AG09309 (cell line): Measurements from ENCODE around the gene CR1.
"Not testable (repeated sequence)": the region's sequence is repeated elsewhere in the genome, so short reads cannot be mapped to it uniquely, and the experiment has no call there.

Experiments
- DNase-seq: peaks from one replicate; pipeline ENCODE4 v3.0.0-alpha.2; 2010; ENCODE audit warnings: low read depth
- H3K4me3 ChIP-seq: 2 replicates; pipeline ENCODE4 v1.5.1; 2011; ENCODE audit warnings: mild to moderate bottlenecking, low read depth, low read length, moderate library complexity; ENCODE audit not compliant: control insufficient read depth
- TF ChIP-seq, protein P1 (sequence below): IDR thresholded peaks from 2 replicates; pipeline ENCODE4 v1.5.1; 2011; ENCODE audit warnings: mild to moderate bottlenecking, low read depth, low read length, inconsistent platforms; ENCODE audit not compliant: insufficient read depth, control insufficient read depth; ENCODE audit errors: missing control alignments

CR1 gene

DNA sequence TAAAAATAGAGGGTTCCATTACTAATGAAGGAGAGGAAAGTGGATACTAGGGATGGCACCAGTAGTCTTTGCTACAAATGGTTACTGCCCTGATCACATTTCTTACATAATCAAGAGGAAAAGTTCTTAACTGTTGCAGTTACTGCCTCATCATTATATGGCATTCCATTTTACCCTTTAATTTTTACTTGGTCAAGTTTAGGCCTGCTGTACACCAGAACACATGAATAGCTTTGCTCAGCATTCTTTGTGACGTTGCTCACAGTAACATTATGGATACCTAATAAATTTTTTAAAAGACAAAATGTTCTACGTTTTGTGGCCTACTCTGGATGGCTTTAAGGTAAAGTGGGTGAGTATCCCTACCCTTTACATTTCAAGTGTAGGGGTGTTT, 110.4 kb downstream of the CR1 start:
- no peak overlapping the region for H3K4me3 ChIP-seq
- DNase-seq, result no peak
- TF ChIP-seq, protein P1, sequence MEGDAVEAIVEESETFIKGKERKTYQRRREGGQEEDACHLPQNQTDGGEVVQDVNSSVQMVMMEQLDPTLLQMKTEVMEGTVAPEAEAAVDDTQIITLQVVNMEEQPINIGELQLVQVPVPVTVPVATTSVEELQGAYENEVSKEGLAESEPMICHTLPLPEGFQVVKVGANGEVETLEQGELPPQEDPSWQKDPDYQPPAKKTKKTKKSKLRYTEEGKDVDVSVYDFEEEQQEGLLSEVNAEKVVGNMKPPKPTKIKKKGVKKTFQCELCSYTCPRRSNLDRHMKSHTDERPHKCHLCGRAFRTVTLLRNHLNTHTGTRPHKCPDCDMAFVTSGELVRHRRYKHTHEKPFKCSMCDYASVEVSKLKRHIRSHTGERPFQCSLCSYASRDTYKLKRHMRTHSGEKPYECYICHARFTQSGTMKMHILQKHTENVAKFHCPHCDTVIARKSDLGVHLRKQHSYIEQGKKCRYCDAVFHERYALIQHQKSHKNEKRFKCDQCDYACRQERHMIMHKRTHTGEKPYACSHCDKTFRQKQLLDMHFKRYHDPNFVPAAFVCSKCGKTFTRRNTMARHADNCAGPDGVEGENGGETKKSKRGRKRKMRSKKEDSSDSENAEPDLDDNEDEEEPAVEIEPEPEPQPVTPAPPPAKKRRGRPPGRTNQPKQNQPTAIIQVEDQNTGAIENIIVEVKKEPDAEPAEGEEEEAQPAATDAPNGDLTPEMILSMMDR, result no peak

DNA sequence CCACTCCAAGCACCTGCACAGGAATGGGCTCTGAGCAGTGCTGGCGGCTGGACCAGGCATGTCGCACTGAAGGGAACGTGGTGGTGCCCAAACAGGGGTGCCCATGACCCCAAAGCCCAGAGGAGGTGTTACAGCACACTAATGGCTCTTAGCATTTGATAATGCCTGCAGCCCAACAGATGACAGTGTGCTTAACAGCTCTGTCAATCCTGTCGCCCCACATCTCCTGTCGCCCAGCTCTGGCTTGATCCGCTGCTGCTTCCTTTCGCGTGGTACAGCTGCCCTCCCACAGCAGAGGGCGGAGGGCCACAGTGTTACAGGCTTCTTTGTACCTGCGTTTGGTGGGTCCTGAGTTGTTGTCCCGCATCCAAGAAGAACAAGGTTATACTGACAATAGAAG, 116.8 kb downstream of the CR1 start:
- TF ChIP-seq, protein P1, result no peak
- H3K4me3 ChIP-seq, result no peak overlapping the region
- DNase-seq, result no peak

- TF ChIP-seq, protein P1, result peak; percentile 72
- no peak overlapping the region for H3K4me3 ChIP-seq
- DNase-seq, result peak; percentile 5
Observed at GRCh38 chr1:207619871-207620542, 124.0 kb downstream of the CR1 start.

DNA sequence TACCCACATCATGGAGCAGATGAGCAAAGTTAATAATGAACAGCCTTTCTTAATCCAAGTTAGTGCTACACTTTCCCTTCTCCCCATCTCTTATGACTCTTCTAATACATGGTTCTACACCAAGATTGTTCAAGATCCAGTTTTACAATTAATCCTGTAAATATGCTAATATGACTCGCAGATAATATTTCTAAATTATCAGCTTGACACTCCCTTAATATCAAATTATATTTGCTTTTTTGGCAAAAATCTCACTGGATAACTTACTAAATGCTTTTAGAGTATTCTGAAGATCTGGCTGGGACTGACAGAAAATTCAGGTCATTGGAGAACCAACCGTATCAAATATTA, 124.6 kb downstream of the CR1 start:
- no peak for DNase-seq
- no peak overlapping the region for H3K4me3 ChIP-seq
- TF ChIP-seq, protein P1, result no peak

- H3K4me3 ChIP-seq, DNase-seq: not testable (repeated sequence)
Observed at GRCh38 chr1:207625504-207626071, 129.6 kb downstream of the CR1 start.

GRCh38 chr1:207626972-207627337, 131.0 kb downstream of the CR1 start:
- DNase-seq, result no peak
- TF ChIP-seq, protein P1, result no peak
- H3K4me3 ChIP-seq, result no peak overlapping the region

- TF ChIP-seq, protein P1, result no peak
- DNase-seq, result no peak
- H3K4me3 ChIP-seq, result no peak overlapping the region
Observed at GRCh38 chr1:207627496-207627895, 131.5 kb downstream of the CR1 start.
